Pulmonary artery endothelial cell (primary cell): ENCODE results near the gene COMMD9. TPM values are rescaled to one million over a fixed set of nuclear protein-coding genes. Genes with fewer than 3 reads are reported as not detected.
"Not testable (repeated sequence)": the region's sequence is repeated elsewhere in the genome, so short reads cannot be mapped to it uniquely, and the experiment has no call there.

Experiments used
- DNase-seq: peaks from one replicate; pipeline ENCODE4 v3.0.0-alpha.2; 2011; ENCODE audit warnings: low read depth, low spot score
- total RNA-seq: library from RNA; depleted of rRNA; stranded (reverse); fragments of >200 nt; gene quantifications from 2 replicates; pipeline ENCODE4 v1.2.3, GENCODE V29; 2014

COMMD9 gene
- 22.3 and 42.4 TPM in 2 replicates for total RNA-seq

DNA sequence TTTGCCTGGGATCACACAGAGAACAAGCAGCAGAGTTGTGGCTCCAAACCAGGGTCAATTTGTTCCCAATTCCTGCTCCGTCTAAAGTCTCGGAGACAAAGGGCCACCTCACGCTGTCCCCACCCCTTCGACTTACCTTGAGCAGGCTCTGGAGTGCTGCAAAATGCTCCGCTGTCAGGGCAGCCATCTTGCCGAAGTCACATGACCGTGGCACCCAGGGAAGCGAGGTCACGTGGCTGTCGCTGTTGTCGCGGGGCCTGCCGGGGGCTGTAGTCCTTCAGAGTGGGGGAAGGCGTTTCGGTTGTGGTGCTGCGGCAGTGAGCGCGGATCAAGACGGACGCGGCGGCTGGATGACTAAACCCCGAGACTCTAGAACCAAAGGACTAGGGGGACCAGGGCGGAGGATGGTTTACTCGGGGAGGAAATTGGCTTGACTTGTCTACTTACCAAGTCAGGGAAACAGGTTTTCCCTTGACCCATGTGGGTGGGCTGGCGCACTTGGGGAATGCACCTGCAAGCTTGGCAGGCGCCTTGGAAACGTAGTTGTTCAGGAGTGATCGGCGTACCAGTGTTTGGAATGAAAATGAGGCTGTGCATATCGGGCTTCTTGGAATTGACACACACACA lies at the start of gene COMMD9:
COMMD9 (minus strand) TSS at position 199 of the 627 bp plus-strand sequence; CDS start at position 187, 12 bp downstream.
- DNase-seq: peak; percentile 70

DNA sequence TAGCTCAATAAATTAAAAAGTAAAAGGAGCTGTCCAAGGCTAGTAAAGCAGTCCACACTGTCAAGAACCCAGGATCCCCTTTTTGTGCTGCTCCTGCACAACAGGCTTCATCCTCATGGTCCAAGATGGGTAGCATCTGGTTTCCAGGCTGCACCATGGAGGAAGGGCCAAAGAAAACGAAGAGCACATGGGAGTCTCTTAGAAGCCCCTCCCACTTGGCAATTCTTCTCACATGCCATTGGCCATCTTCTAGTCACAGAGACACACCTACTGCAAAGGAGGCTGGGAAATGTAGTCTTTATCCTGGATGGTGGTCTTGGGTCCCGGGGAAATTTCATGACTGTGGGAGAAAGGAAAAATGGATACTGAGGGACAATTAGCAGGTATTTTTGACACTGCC lies 44.7 kb upstream of the COMMD9 start:
- DNase-seq: no peak

- DNase-seq: no peak
Measured at GRCh38 chr11:36333468-36333867, 44.2 kb upstream of the COMMD9 start.

GRCh38 chr11:36330411-36330810 lies 41.2 kb upstream of the COMMD9 start:
- no peak for DNase-seq

DNA sequence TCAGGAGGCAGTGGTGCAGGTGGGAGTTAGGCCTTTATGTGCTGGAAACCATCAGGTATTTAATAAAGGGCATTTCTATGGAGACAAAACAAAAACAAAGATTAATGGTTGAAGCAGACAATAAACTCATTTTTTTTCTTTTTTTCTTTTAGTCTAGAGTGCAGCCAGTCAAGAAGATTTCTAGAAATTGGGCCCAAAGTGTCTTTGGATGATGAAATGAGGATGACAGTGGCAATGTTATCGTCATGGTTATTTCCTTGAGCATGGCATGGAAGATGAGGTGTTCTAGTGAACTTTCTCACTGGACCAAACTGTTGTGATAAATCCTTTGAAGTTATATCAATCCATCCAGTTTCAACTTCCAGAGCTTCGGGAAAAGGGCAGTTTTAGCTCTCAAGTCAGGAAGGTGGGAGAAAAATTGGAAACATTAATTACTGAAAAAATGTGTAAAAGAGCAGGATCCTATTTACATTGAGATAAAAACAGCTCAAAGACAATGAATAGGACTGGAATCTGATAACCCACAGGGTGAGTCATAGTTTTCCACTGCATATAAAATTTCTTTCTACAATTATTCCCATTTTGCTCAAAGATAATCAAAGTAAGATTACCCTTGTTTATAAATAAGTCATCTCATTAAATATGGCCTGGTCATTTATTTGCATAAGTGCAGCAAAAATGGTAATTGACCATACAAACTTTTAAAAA lies 39.9 kb upstream of the COMMD9 start:
- DNase-seq: no peak

GRCh38 chr11:36326524-36327419 lies 37.5 kb upstream of the COMMD9 start:
- no peak for DNase-seq

- not testable (repeated sequence) for DNase-seq
Measured at GRCh38 chr11:36325403-36325802, 36.2 kb upstream of the COMMD9 start.

DNA sequence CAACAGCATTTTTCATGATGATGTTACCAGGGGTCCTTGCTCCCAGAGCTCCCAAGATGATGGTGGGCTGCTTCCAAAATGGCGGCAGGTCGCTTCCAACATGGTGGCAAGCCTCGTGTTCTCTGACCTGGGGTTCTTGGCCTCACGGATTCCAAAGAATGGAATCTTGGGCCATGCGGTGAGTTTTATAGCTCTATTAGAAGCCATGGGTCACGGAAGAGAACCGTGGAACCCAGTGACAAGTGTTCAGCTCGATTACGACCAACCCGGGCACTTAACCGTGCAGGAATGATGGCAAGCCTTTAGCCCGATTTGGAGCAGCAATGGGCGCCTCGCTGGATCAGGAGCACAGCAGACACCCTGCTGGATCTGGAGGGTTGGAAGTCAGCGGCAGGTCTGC lies 35.7 kb upstream of the COMMD9 start:
- DNase-seq: not testable (repeated sequence)

GRCh38 chr11:36317992-36318391 lies 28.8 kb upstream of the COMMD9 start:
- DNase-seq: no peak

GRCh38 chr11:36316049-36316448 lies 26.8 kb upstream of the COMMD9 start:
- DNase-seq: no peak

DNA sequence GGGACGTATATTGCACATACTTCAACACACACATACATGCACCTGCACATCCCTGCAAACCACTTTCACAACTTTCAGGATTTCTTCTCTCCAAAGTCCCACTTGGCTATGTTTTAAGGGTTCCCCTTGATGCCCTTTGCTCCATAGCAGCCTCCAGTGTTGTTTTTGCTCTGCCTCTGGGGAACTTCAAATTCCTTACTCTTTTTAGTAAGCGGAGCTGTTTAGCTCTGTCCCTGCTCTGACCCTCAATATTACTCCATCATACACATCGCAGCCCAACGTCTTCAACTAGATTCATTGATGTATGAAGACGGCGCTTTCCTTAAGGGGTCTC lies 25.2 kb upstream of the COMMD9 start:
- no peak for DNase-seq

DNA sequence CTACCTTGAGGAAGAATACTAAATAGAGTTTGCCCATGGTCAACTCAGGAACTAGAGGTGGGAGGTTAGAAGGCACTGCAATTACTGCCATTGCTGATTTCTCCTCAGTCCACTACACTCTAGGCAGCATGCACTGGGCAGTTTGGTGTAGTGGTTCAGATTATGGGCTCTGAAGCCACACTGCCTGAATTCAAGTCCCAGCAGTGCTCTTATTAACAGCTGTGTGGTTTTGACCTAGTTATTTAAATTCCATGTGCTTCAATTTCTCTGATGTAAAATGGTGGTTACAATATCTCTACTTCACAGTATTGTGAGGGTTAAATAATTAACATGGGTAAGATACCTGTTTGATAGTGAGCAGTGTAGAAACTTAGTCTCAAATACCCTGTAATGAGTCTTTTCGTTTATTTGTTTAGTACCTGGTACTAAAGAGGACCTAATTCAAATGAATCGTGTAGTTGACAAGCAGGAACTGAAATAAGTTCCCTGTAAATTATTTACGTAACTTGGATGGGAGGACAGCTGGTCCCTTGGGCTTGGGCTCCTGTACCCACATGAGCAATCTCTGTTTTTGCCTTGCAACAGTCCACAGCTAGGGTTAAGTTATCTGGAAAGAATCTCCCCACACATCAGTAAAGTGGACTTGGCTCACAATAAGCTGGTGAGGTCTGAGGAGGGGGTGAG lies 24.7 kb upstream of the COMMD9 start:
- no peak for DNase-seq

GRCh38 chr11:36312611-36313472 lies 23.6 kb upstream of the COMMD9 start:
- DNase-seq: no peak

DNA sequence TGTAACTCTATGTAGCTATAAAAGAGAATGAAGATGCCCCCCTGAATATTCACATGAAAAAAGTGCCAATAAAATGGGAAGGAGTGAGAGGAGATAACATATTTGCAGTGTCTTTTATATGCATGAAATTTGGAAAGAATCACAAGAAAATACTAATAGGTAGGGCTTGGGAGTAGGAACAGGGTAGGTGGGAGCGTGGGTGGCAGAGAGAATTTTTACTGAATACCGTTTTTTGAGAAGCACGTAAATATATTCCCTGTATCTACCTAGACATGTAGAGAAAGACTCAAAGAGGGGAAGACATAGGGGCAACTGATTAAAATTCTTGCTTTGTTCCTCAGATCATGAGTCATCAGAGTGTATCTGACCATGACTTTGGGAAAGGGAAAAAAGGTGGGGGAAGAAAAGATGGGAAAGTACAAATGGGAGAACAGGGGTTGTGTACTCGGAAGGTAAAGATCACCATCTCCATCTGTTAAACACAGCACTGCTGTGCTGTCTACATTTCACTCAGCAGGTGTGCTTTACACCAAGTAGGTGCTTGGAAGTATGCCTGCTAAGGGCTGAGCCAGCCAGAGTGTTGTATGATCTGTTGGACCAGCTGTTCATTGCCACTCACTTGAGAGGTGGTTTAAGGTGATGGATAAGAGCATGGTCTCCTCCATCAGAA lies 22.8 kb upstream of the COMMD9 start:
- no peak for DNase-seq

- DNase-seq: no peak
Measured at GRCh38 chr11:36309779-36310178, 20.6 kb upstream of the COMMD9 start.

DNA sequence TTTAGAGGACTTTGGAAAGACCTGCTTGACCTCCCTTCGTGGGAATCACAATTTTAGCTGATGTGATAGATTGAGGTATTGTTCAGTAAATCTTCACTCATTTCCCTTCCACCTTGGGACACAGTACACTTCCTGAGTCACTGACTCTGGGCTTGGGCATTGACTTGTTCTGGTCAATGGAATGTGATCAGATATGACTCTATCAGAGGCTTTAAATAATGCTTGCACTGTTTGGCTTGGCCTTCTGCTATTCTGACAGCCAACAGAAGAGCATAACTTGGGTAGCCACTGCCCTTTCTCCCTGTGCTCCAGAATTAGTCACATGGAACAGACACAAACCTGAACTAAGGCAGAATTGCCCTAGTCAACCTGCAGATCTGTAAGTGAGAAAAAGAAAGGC lies 19.4 kb upstream of the COMMD9 start:
- DNase-seq: no peak

- DNase-seq: no peak
Measured at GRCh38 chr11:36306888-36307287, 17.7 kb upstream of the COMMD9 start.

GRCh38 chr11:36305047-36305446 lies 15.8 kb upstream of the COMMD9 start:
- DNase-seq: no peak

GRCh38 chr11:36304351-36304750 lies 15.1 kb upstream of the COMMD9 start:
- DNase-seq: no peak

DNA sequence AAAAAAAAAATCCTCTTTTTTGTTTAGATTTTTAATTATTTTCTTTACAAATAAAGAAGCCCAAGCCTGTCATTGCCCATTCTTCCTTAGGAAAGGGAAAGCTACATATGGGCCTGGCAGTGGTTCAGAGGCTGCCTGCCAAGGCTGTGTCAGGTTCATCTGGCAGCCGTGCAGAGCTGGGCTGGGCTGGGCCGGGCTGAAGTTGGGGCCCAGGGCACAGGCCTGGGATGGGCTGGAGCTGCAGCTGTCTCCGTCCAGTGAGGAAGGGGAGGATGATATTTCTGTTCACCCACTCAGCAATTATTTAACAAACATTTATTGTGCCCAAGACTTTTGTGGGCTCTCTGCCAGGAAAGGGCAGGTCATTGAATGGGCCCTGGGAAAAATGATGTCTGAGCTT lies 11.4 kb upstream of the COMMD9 start:
- no peak for DNase-seq
